Measurements from ENCODE around the gene OR4F6.
"Not testable (repeated sequence)": the region's sequence is repeated elsewhere in the genome, so short reads cannot be mapped to it uniquely, and the experiment has no call there.

OR4F6 gene

GRCh38 chr15:101803209-101803608 is at the start of gene OR4F6:
Gene OR4F6, plus strand, starts transcription at chr15:101803509. Its CDS starts 2,211 bp downstream, at chr15:101805720.
- DNase-seq, result no peak

GRCh38 chr15:101764669-101765339 is 38.5 kb upstream of the OR4F6 start:
- not testable (repeated sequence) for DNase-seq

DNA sequence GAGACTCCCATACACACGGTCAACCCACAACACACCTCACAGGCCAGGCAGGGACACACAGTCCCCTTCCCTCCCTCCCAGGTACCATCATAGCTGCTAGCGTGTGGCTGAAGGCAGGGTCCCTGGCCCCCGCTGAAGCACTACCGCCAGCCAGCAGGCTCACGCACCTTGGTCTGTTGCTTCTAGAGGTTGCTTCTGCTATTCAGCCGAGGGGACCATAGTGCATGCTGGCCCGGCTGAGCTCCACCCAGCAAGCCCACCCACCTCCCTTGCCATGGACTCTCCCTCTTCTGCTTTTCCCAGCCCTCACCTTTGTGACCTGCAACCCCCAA is 38.0 kb upstream of the OR4F6 start:
- not testable (repeated sequence) for DNase-seq

DNA sequence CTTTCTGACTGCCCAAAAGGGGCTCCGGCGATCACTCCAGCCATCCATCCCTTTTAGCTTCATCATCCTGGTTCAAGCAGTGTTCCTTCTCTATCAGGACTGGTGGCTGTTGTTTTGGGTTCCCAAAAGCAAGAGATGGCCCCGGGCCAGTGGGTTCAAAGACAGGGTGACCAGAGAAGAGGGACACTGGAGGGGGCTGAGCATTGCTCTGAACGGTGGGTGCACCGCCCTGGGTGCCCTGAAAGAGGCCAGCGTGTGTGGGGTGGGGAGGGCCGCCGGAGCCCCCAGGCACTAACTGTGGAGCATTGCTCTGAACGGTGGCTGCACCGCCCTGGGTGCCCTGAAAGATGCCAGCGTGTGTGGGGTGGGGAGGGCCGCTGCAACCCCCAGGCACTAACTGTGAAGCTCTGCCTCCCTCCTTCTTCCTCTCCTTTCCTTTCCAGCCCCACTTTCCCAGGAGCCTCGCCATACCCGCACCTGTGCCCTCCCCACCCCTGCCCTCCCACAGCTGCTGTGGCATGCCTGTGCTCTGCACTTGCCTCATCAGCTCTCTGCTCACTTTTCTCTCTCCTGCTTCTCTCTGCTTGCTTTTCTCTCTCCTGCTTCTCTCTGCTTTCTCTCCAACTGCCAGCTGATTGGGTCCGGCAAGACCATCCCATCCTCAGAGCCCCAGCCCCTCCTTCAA is 37.4 kb upstream of the OR4F6 start:
- DNase-seq, result no peak

DNA sequence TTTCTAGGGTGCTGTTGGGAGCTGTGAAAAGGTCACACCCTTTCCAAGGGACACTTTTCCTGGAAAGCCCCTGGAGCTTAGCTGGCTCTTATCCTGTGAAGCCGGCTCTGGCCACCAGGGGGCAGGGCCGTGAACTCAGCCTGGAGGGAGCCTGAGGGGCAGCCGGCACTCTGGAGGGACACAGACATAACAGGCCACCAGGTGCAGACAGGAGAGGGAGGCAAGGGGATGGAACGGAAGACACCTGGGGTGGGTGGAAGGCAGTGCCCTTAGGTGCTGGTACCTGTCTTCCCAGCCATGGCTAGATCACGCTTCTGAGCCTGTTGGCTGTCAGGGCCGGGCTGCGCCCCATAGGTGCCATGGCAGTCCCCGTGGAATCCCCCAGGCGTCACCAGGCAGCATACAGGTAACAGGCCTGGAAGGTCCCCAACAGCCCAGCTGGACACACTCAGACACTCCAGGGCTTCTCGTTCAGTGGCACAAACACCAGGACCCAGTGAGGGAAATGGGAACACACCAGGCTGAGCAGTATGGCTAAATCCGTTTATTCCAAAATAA is 36.1 kb upstream of the OR4F6 start:
- DNase-seq, result not testable (repeated sequence)

DNA sequence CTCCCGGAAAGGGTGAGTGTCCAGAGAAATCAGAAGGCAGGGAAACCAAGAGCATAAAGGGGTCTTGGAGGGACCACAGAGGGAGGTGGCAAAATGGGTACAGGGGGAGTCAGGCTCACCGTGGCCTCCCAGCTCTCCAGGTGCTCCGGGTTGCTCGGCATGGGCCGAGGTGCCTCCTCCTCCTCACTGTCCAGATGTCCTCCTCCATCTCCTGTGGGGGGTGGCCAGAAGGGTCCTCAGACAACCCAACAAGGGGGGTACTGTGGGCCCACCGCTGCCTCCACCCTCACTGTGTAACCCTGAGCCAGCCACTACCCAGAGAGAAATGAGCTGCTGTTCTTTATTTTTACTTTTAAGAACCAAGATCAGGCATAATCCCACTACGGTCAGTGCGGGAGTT is 30.4 kb upstream of the OR4F6 start:
- DNase-seq, result no peak

- peak in 1 of 2 experiments; percentile 21 for DNase-seq
Observed at GRCh38 chr15:101773496-101774100, 29.7 kb upstream of the OR4F6 start.

GRCh38 chr15:101775136-101775535 is 28.2 kb upstream of the OR4F6 start:
- no peak for DNase-seq

- not testable (repeated sequence) for DNase-seq
Observed at GRCh38 chr15:101778576-101778975, 24.7 kb upstream of the OR4F6 start.

DNA sequence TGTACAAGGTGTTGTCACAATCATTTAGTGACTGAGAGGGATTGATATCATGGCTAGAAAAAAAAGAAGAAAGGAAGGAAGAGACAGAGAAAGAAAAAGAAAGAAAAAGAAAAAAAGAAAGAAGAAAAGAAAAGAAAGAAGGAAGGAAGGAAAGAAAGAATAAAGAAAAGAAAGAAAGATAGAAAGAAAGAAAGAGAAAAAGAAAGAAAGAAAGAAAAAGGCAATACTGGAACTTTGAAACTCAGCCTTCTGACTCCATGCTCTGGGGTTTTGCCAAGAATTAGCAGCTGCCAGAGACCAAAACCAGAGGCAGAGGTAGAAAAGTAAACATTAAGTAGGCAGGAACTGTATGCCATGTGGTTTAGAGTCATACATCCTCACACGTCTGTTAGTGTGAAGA is 23.1 kb upstream of the OR4F6 start:
- DNase-seq, result not testable (repeated sequence)

DNA sequence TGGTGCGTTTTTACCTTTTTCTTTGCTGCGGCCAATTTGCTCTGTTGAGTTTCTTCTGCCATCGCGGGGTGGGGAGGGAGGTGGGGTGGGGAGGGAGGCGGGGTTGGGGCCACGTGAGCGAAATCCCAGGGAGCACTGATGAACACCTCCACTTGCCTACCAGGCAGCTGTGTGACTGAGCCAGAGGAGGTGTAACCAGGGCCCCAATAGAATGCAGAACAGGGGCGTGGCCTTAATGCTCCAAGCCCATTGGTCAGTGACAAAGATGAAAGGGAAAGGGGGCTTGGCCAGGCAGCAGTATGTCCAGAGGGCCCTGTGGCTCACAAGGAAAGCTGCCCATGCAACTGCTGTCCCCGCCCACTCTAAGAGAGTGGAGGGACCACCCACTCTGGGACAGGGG is 21.4 kb upstream of the OR4F6 start:
- DNase-seq, result no peak

DNA sequence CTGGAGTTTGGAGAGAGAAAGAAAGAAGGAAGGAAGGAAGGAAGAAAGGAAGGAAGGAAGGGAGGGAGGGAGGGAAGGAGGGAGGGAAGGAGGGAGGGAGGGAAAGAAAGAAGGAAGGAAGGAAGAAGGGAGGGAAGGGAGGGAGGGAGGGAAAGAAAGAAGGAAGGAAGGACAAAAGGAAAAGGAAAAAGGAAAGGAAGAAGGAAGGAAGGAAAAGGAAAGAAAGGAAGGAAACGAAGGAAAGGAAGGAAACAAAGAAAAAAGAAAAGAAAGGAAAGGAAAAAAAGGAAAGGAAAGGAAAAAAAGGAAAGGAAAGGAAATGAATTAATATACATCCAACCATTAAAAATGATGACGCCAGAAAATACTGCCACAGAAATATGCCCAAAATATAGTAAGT is 18.7 kb upstream of the OR4F6 start:
- no peak for DNase-seq

- DNase-seq, result not testable (repeated sequence)
Observed at GRCh38 chr15:101786422-101786821, 16.9 kb upstream of the OR4F6 start.

DNA sequence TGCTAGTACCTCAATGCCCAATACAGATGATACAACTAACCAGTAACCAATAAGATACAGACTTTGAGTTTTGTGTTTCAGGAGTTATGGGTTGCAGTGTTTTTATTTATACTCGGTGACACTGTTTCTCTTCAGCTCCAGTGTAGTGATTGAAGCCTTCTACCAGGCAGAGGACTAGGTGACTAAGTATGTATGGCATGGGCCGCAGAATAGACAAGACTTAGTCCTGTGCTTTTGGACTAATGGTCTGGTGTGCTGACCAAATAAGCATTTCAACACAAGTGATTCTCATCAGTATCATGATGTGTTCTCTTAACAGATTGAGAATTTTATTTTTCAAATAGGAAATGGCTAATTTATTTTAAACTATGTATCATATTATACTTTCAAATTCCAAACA is 15.3 kb upstream of the OR4F6 start:
- DNase-seq, result not testable (repeated sequence)

DNA sequence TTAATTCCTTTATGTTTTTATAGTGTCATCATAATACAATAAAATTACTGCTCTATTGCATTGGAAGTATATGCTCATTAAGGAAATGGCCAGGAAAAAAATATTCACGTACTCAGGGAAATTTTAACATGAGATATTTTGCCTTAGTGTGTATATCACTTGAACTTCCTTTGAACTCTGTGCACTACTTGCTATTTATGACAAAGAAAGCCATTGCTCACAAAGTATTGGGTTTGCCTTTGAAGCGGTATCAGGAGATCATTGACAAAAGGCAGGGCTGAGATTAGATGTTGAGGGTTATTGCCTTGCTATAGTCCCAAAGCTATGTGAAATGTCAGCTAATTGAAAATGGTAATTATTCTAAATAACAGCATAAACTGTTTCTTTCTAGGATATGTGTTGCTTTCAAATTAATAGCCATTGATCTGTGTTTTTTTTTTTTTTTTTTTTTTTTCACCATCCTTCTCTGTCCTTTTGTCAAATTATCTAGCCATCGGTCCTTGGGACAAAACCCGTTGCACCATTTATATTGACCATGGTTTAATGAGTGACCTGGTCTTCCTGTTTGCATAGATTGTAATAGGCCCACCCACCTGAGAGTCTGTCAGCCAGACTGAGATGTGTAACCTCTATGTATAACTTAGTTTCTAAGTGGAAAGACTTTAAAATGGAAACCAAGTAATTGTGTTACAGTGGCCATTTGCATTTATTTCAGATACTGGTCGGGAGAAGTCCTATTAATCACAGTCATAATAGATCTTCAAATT is 14.6 kb upstream of the OR4F6 start:
- not testable (repeated sequence) for DNase-seq

- not testable (repeated sequence) for DNase-seq
Observed at GRCh38 chr15:101790748-101791147, 12.6 kb upstream of the OR4F6 start.

GRCh38 chr15:101793981-101794380 is 9.3 kb upstream of the OR4F6 start:
- DNase-seq, result not testable (repeated sequence)

GRCh38 chr15:101795455-101795854 is 7.9 kb upstream of the OR4F6 start:
- no peak for DNase-seq

- no peak for DNase-seq
Observed at GRCh38 chr15:101799665-101800064, 3.6 kb upstream of the OR4F6 start.

GRCh38 chr15:101801048-101801447 is 2.3 kb upstream of the OR4F6 start:
- no peak for DNase-seq

GRCh38 chr15:101803676-101804075 is 367 bp downstream of the OR4F6 start:
- DNase-seq, result no peak

- DNase-seq, result no peak
Observed at GRCh38 chr15:101804375-101804774, 1.1 kb downstream of the OR4F6 start.

- DNase-seq, result no peak
Observed at GRCh38 chr15:101804941-101805340, 1.6 kb downstream of the OR4F6 start.

All from NCI-H524 (cell line).